LoVo (cell line): ENCODE results near the gene PTGDR.

Experiments
- DNase-seq: peaks from one replicate; pipeline ENCODE4 v3.0.0-alpha.2; 2016; ENCODE audit warnings: low spot score

PTGDR gene

DNA sequence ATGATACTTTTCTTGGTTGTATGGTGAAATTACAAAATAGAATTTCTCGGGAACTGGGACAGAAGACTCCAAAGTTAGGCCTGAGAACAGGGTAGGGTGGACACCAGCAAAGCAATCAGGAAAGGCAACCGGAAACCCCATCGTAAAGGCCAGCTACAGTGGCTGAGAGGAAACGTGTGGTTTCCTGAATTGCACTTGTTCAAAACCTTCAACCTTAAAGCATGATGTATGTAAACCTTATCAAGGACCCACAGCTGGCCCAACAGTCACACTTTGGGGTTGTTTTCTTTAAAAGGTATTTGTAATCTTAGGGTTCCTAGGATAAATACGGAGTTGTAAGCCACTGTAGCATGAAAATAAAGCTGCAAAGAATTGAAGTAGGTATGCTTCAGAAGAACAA lies 2.2 kb upstream of the PTGDR start:
- DNase-seq = no peak

DNA sequence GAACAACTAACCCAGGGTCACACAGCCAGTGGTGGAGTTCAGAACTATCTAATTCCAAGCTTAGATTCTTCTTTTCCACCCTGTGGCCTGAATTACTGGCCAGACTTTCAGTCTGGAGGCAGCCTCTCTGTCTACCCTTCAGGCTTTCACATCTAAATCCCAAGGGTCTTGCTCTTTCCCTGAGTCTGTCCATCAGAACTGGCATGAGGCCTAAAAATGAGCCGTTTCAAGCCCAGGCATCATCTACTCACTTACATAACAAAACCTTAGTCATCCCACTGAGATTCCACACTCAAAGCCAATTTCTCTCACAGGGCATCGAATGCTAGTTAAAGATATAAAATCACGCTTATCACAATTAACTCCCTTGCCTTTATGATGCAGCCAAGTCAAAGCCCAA lies 1.3 kb upstream of the PTGDR start:
- DNase-seq = no peak

DNA sequence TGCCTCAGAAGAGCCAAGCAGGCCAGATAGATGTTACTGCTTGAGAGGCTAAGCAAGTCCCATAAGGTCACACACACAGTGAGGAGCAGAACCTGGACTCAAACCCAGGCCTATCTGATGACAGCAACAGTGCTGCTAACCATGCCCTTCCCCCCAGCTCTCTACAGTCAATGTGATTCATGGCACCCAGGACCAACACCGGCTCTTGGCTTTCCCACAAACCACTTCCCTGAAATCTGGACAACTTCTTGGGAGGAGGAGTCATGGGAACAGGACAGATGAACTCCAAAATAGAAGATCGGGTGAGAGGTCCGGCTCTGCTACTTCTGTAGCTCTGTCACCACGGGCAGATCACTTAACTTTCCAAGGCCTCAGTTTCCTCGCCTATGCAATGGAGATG lies 716 bp upstream of the PTGDR start:
- DNase-seq = no peak

DNA sequence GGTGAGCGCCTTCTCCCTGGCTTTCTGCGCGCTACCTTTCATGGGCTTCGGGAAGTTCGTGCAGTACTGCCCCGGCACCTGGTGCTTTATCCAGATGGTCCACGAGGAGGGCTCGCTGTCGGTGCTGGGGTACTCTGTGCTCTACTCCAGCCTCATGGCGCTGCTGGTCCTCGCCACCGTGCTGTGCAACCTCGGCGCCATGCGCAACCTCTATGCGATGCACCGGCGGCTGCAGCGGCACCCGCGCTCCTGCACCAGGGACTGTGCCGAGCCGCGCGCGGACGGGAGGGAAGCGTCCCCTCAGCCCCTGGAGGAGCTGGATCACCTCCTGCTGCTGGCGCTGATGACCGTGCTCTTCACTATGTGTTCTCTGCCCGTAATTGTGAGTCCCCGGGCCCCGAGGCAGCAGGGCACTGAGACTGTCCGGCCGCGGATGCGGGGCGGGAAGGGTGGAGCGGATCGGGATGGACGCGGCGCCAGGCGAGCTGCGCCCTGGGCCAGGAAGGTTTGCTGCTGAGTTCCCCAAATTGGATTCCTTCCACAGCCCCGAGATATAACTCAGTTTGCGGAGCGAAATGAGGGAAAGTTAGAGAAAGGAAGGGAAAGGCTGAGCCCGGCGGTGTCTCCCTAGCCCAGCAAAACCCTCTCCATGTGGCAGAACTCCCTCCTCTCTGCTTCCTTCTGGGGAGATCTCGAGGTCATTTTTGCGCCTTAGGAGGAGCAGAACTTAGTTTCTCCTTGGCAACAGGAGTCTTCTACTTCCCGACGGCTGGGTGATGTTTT lies 972 bp downstream of the PTGDR start:
- DNase-seq = no peak

DNA sequence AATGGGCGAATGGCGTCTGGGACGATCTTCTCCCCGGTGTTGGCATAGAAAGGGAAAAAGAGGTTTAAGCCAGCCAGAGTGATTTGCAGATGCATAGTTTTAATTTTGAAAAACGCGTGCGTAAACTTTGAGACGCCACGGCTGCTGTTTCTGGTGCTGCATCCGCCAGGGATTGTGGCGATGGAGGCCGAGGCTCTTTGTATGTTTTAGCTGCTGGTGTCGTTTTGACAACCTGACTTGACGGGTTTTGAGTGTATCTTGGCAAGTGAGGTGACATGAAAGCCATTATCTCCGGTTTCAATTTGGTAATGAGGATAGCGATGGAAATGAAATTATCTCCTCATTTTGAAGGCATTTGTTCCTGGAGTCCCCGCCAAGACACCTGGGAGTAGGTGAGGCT lies 1.6 kb downstream of the PTGDR start:
- DNase-seq = no peak

DNA sequence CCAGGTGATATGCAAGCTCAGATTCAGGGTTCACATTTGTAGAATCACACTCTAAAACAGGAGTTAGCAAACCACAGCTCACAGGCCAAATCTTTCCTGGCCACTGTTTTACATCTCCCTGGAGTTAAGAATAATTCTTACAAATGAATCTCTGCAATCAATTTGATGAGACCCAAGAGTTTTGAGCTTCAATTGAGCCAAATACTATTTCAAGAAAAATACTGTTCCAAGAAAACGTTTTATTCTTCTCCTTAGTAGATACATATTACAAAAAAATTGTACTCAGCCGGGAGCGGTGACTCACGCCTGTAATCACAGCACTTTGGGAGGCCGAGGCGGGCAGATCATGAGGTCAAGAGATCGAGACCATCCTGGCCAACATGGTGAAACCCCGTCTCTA lies 2.5 kb downstream of the PTGDR start:
- DNase-seq = no peak

DNA sequence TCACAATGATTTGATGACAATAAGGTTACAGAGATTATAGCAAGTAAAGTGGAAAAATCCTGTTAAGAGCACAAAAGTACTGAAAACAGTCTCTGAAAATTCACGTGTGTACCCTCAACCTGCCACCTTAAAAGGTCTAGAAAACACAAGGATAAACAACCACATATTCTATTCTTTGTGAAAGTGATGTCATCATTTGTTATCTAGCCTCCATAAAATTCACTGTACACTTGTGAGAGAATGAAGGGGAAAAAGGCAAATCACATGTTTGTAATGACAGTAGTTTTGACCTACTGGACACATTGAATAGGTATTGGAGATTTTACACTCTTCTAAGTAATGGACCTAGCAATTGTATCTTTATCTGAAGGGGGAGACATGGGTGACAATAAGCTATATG lies 4.0 kb downstream of the PTGDR start:
- DNase-seq = no peak

DNA sequence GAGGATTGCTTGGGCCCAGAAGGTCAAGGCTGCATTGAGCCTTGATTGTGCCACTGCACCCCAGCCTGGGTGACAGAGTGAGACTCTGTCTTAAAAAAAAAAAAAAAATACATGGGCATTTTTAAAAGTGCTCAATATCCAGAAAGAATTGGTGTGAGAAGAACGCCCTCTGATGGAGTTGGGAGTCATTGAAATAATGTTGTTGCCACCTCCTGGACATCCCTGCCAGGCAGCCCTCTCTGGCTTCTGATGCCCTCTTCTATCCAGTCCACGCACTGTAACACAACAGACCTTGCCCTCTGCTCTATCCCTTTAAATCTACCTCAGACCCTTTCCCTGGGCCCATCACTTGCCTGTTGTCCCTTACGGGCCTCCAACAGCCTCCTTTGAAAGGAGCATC lies 4.9 kb downstream of the PTGDR start:
- DNase-seq = no peak

DNA sequence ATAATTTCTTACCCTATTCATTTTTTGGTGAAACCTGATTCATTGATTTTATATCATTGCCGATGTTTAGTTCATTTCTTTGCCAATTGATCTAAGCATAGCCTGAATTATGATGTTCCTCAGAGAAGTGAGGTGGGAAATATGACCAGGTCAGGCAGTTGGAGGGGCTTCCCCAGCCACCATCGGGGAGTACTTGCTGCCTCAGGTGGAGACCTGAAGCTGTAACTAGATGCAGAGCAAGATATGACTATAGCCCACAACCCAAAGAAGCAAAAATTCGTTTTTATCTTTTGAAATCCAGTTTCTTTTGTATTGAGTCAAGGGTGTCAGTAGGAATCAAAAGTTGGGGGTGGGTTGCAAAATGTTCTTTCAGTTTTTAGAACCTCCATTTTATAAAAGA lies 7.9 kb downstream of the PTGDR start:
- DNase-seq = no peak

DNA sequence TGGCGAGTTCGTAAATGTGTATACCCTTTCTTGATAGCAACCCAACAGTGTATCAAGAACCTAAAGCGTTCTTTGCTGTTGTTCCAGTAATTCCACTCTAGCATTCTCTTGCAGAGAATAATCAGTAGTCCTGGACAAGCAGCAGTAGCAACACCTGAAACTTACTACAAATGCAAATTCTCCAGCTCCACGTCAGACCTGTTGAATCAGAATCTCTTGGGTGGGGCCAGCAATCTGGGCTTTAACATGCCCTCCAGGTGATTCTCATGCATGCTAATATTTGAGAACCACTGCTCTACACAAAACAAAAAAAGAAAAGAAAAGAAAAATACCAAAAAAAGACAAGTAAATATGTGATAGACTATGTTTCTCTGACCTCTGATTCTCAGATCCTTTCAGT lies 10.1 kb downstream of the PTGDR start:
- no peak for DNase-seq

DNA sequence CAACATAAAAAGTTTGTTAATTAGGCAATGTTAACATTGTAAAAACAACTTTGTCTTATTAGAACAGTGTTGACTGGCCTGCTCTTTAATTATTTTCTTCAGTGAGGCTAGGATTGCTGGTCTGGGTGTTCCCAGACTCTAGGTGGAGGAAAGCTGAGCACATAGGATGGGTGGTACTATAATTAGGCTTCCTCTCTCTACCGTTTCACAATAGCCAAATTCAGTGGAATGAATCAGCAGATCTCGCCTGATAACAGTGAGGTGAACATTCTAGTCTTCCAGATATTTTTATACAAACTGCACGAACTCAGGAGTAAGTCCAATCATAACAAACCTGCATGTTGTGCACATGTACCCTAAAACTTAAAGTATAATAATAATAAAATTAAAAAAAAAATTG lies 11.9 kb downstream of the PTGDR start:
- peak; percentile 13 for DNase-seq

DNA sequence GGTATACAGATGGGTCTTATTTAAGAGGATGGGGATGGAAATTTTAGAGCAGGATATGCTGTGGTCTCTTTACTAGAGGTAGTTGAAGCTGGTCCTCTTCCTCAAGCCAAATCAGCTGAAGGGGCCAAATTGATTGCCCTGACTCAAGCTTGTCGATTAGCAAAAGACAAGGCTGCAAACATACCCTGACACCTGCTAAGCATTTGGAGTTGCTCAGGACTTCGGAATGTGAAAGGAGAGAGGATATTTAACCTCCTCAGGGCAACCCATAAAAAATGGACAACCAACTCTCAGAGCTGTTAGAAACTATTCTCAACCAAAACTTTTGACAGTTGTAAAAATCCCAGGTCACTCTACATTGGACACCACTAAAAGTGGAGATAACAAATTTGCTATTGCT lies 15.6 kb downstream of the PTGDR start:
- no peak for DNase-seq

DNA sequence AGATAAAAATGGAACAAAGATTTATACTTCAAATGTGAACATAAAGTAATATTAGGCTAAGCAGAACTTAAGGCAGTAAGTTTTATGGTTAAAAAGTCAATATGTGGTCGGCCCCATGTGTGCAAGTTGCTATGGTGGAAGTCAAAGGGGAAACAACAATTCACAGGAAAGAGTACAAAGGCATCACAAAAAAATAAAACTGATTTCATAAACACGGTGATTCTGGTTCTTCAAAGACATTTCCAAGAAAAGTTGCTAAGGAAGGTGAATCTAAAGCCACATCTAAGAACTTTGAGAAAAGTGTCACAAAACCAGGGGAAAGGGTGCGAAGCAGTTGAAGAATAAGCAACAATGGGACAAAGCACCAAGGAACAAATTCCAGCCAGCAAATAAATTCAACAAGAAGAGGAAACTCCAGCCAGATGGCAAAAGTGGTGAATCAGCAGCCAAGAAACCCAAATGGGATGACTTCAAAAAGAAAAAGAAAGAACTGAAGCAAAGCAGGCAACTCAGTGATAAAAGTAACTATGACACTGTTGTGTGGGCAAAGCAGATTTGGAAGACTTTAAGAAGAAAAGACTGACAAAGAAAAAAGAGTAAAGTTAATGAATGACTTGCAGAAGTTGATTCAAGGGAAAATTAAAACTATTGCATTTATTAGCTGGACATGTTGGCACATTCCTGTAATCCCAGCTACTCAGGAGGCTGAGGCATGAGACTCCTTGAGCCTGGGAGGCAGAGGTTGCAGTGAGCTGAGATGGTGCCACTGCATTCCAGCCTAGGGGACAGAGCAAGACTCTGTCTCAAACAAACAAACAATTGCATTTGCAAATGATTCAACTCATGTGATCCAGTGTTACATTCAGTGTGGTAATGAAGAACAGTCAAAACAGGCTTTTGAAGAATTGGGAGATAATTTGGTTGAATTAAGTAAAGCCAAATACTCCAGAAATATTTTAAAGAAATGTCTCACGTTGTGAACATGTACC lies 19.5 kb downstream of the PTGDR start:
- no peak for DNase-seq

DNA sequence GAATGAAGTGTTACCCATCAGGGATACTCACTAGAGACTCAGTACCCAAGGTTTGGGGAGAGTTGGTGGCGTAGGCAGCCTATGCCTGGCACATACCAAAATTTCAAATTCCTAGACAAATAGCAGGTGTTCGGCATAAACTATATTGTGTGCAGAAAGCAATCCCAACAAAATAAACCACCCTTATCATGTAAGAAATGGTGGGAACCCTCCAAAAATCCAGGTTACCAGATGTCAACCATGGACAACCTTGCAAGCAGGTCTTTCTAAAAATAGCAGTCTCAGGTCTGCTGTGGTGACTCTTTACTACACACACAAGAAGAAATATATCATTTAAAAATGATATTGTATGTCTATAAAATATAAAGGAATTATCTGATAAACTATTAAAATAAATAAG lies 28.9 kb downstream of the PTGDR start:
- no peak for DNase-seq

DNA sequence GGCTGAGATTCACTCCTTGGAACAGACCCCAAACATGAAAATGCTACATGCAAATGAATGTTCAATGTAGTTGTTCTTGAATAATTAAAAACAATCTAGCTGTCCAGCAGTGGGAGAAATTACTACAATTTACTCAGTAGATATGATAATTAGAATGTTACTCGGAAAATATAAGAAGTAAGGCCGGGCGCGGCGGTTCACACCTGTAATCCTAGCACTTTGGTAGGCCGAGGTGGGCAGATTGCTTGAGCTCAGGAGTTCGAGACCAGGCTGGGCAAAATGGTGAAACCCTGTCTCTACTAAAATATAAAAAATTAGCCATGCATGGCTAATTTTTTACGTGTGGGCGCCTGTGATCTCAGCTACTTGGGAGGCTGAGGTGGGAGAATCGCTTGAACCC lies 31.3 kb downstream of the PTGDR start:
- DNase-seq = no peak

DNA sequence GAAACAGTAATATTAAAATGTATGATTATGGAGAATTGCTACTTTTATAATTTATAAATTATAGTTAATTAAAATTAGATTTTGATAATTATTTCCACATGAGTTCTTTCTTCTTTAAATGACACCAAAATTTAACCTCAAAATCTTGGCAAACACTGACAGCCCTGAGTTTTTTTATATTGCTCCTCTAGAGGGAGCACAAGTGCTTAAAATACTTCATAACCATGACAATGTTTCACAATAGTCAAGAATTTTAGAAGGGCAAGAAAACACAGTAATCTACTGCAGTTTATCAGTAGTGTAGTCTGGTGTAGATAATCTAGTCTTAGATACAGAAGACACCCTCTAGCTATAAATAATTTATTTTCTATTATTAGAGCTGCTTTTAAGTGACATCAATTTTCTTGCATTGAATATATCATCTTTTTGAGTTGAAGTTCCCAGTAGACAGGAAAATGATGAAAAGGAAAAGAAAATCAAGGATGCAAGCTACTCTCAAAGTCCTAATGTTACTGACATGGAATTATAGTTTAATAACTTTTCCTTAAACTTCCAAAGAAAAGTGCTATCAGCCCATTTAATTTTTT lies 32.3 kb downstream of the PTGDR start:
- DNase-seq = peak; percentile 45

DNA sequence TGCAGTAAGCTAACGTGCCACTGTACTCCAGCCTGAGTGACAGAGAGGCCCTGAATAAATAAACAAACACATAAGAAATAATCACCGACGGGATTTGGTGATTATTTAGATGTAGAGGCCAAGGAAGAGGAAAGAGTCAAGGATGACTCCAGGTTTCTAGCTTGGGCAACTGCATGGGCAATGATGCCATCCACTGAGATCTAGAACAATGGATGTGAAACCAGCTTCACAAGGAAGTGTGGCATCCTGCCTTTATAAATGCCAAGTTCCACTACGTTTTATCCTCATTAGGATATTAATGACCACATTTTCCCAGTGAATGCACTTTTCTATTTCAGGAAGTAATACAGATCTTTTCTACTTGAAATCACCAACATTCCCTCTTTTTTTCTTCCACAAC lies 35.7 kb downstream of the PTGDR start:
- no peak for DNase-seq

DNA sequence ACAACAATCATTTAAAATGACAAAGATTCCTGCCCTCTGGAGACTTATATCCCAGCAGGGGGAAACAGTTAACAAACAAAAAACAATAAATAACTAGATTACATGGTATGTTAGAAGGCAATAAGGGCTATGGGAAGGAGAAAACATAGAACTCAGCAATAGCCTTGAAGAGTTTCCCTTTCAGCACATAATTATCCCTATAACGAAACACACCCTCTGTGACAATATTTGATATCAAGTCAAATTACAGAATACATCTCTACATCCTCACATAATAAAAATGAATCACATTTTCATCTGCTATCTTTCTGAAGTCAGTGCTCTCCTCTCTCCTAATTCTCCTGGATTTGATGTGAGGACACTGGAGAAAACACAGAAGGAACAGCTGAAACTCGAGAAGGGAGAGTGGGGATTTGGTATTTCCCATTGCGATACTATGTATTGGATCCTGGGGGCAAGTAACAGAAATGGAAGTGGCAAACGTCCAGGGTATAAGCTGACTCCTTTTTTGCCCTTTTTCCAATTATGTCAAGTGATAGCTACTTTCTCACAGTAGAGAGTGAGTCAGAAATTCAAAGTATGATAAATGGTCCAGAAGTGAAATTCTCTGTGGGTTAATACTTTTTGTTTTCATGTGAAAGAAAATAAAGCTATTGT lies 36.9 kb downstream of the PTGDR start:
- no peak for DNase-seq

DNA sequence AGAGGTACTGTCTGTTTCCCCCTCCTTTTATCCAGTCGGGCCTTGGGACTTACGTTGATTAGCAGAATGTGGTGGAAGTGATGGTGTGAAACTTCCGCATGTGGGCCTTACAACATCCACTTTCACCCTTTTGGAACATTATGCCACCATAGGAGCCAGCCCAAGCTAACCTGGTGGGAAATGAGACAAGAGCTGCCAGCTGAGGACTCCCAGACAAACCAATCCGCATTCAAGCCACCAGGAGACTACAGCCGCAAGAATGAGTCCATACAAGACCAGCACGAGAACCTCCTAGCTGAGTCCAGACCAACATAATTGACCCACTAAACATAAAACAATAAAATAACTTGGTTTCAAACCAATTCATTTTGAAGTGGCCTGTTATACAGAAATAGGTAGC lies 37.5 kb downstream of the PTGDR start:
- no peak for DNase-seq

DNA sequence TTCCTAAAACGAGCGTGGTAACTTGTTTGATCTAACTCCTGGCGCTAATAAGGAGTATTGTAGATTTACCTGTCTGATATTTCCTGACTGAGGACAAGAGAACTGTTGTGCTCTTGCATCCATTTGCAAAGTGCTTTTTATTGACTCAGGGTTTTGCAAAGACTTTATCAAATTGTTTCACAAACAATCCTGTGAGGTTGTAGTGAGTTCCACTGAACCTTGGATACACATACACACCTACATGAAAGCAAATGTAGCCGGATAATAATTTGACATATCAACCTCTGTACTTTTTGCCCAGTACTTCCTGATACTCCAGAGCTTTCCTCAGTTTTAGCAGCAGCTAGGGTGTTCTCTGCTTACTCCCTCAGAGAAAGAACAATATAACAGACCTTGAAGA lies 39.9 kb downstream of the PTGDR start:
- DNase-seq = no peak

DNA sequence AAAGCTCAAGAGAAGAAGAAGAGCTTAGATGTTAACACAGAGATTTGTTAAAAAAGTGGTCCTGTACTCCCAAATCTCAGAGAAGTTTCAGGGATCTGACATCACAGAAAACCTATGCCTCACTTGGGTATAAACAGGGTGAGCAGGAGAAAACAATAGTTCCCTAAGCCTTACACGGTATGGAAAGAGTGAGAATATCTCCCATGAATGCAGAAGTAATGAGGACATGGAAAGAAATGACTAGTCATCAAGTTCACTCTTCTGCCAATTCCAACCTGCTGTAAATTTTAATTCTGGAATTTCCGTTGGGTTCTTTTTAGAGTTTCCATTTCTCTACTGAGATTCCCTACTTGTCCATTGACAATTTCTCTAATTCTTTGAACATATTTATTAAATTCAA lies 40.4 kb downstream of the PTGDR start:
- DNase-seq = no peak

DNA sequence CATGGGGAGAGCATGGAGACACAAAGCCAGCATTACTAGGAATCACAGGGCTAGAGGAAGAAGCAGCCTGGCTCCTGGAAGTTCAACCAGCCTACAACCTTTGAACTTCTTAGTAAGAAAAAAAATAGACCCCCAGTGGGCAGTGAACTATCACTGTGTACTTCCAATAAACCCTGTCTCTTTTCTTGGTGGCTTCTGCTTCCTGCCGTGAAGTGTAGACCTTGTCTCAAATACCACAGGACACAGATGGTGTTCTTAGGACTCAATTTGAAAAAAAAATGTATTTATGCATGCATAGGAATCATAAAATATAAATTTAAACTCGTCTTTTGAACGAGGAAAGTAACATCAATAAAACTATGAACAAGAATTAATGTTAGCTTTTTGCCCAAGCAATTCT lies 43.0 kb downstream of the PTGDR start:
- no peak for DNase-seq
